ENCODE results near the gene RSRP1. TPM values are rescaled to one million over a fixed set of nuclear protein-coding genes. Genes with fewer than 3 reads are reported as not detected.

The RSRP1 gene
- total and polyA plus RNA-seq, 2 donors (not counting 3 experiments of a cell fraction or from before 2014, with no cell fraction given): 50.5 to 99.4 TPM

DNA sequence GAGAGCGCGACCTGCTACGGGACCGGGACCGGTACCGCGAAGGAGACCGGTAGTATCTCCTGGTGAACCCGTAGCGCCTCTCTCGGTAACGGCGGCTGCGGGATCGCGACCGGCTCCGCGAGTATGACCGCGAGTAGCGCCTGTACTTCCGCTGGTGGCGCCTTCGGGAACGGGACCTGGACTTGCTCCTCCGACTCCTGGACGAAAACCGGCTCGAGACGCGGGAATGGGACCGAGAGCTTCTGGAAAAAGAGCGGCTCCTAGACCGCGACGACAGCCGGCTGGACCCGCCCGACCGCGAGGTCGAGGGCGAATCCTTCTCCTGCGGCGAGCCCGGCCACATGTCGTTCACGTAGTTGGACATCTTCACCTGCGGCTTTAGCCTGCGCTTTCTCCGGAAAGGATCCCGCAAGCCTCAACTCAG lies 642 bp downstream of the RSRP1 start:
- POLR2A ChIA-PET: interaction anchor here (1.4 kb wide), 3 partner anchors 7 to 41 kb away, joined by 3 to 28 read pairs (median 5); partner anchors contain the start of gene SYF2
- intact Hi-C loops (cut with micrococcal nuclease) (loop anchor here (1.0 to 5.0 kb wide), 5 partner anchors 7 to 276 kb away; partner anchors contain the start of genes SYF2 and TMEM50A), dilution Hi-C loops (cut with MboI; ENCODE audit: extremely low pct_ligation_motif_present, low sequenced_read_pairs) (no loop called here)
- H3K27ac ChIP-seq (ENCODE audit: insufficient read depth, low read depth, low read length): peak overlapping the region; percentile 89
- H3K4me1 ChIP-seq (ENCODE audit: control insufficient read depth, extremely low read depth, insufficient read depth, low read length): peaks cover 20% of the 10 kb centered on the region
- peaks cover 7 to 24% of the 10 kb centered on the region in 2 experiments for H3K36me3 ChIP-seq (ENCODE audit: control insufficient read depth in 2 of 2, extremely low read depth in 1 of 2, insufficient read depth in 2 of 2, low read length in 2 of 2)
- DNase-seq (ENCODE audit: low read depth, low spot score) (no peak), FAIRE-seq (no peak)
- peak overlapping the region; percentile 98 for H3K9ac ChIP-seq (replicated peaks; ENCODE audit: extremely low read depth, insufficient read depth, low read length)
- H3K9me3 ChIP-seq (replicated peaks; ENCODE audit: control insufficient read depth, insufficient read depth, low read length): no peaks in the 10 kb centered on the region
- peaks cover 38% of the 10 kb centered on the region for H3K79me2 ChIP-seq (ENCODE audit: control insufficient read depth, insufficient read depth, low read length)
- TF ChIP-seq, protein P1, sequence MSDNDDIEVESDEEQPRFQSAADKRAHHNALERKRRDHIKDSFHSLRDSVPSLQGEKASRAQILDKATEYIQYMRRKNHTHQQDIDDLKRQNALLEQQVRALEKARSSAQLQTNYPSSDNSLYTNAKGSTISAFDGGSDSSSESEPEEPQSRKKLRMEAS (IDR thresholded peaks at IDR 0.05; ENCODE audit: insufficient read depth, insufficient read length): no peak
- no peak for TF ChIP-seq POLR2AphosphoS5 (IDR thresholded peaks at IDR 0.05; ENCODE audit: insufficient read depth, low read depth, low read length)
- H3K27me3 ChIP-seq (ENCODE audit: control insufficient read depth in 2 of 2, insufficient read depth in 2 of 2, low read length in 2 of 2): no peaks in the 10 kb centered on the region
- CTCF ChIA-PET: interaction anchor here (1.2 kb wide), 1 partner anchor 14 kb away, joined by 8 read pairs; the partner anchor contains the start of gene SYF2
- H4K20me1 ChIP-seq (replicated peaks; ENCODE audit: control insufficient read depth, extremely low read depth, insufficient read depth, low read length): peaks cover 15% of the 10 kb centered on the region
- BruUV-seq (replicated peaks): no TSS peak
- H3K4me2 ChIP-seq (ENCODE audit: insufficient read depth, low read length): peak overlapping the region; percentile 86
- no peak overlapping the region for H2AFZ ChIP-seq (ENCODE audit: low read depth, low read length)
- H3K4me3 ChIP-seq (replicated peaks in 1 of 3; ENCODE audit: insufficient read depth in 1 of 3, low read depth in 1 of 3, low read length in 3 of 3): peak overlapping the region; percentile 68 to 97 (median 86)
- no peaks in the 10 kb centered on the region for H3K9me1 ChIP-seq (replicated peaks; ENCODE audit: control insufficient read depth, extremely low read depth, insufficient read depth, low read length)

DNA sequence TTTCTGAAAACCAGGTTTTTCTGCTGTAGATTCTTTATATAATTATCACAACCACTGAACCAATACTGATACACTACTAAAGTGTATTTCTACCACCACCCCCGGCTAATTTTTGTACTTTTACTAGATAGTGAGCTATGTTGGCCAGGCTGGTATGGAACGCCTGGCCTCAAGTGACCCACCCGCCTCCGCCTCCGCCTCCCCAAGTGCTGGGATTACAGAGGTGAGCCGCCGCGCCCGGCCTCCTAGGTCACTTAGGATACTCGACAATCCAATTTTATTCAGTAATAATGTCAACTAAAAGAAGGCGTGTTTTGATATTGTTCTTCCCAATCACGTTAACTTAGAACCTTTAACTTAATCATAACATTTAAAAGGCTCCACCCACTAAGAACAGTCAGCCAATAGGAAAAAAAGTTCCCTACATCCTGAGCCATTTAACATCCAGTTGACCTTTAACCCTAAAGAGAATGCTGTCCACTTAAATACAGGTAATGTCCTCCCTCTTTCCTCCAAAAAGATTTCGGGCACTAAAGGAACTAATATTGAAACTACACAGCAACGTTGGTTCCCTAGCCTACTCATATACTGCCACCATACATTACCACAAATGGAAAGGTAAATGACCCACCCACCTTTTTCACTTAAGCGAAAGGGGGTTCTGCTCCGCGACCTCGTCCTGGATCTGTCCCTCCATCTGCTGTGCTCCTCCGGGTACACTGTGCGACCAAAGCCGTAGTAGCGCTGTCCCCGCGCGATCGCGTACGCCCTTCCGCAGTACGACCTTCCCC lies 1.2 kb downstream of the RSRP1 start:
- peak; percentile 40 for DNase-seq (ENCODE audit: low read depth, low spot score)
- TF ChIP-seq POLR2AphosphoS5 (IDR thresholded peaks at IDR 0.05; ENCODE audit: insufficient read depth, low read depth, low read length): no peak
- TF ChIP-seq, protein P2, sequence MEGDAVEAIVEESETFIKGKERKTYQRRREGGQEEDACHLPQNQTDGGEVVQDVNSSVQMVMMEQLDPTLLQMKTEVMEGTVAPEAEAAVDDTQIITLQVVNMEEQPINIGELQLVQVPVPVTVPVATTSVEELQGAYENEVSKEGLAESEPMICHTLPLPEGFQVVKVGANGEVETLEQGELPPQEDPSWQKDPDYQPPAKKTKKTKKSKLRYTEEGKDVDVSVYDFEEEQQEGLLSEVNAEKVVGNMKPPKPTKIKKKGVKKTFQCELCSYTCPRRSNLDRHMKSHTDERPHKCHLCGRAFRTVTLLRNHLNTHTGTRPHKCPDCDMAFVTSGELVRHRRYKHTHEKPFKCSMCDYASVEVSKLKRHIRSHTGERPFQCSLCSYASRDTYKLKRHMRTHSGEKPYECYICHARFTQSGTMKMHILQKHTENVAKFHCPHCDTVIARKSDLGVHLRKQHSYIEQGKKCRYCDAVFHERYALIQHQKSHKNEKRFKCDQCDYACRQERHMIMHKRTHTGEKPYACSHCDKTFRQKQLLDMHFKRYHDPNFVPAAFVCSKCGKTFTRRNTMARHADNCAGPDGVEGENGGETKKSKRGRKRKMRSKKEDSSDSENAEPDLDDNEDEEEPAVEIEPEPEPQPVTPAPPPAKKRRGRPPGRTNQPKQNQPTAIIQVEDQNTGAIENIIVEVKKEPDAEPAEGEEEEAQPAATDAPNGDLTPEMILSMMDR (IDR thresholded peaks at IDR 0.05; ENCODE audit: extremely low read depth in 1 of 2, insufficient read depth in 1 of 2, low read depth in 1 of 2, low read length in 2 of 2): no peak
- TF ChIP-seq MYC (IDR thresholded peaks at IDR 0.05; ENCODE audit: low read depth, low read length): no peak
- no peak for TF ChIP-seq POLR2A (IDR thresholded peaks at IDR 0.05; ENCODE audit: low read depth, low read length)
- TF ChIP-seq GATA2 (IDR thresholded peaks at IDR 0.05; ENCODE audit: insufficient read depth, insufficient read length, low read depth, low read length): no peak
- no peak for TF ChIP-seq FOS (IDR thresholded peaks at IDR 0.05; ENCODE audit: borderline replicate concordance, insufficient read depth, low read length)
- no peak for TF ChIP-seq EZH2 (IDR thresholded peaks at IDR 0.05; ENCODE audit: borderline replicate concordance, low read depth, low read length, severe bottlenecking)
- TF ChIP-seq, protein P1 (IDR thresholded peaks at IDR 0.05; ENCODE audit: insufficient read depth, insufficient read length): no peak
- no peak for TF ChIP-seq JUN (IDR thresholded peaks at IDR 0.05; ENCODE audit: borderline replicate concordance, insufficient read depth, insufficient read length, low read depth)

More for the DNA sequence above, 1.2 kb downstream of the RSRP1 start:
- H3K9ac ChIP-seq (replicated peaks; ENCODE audit: extremely low read depth, insufficient read depth, low read length): peak overlapping the region; percentile 98
- H3K36me3 ChIP-seq (ENCODE audit: control insufficient read depth in 2 of 2, extremely low read depth in 1 of 2, insufficient read depth in 2 of 2, low read length in 2 of 2): peaks cover 7 to 24% of the 10 kb centered on the region in 2 experiments
- H3K27ac ChIP-seq (ENCODE audit: insufficient read depth, low read depth, low read length): peak overlapping the region; percentile 89
- peaks cover 38% of the 10 kb centered on the region for H3K79me2 ChIP-seq (ENCODE audit: control insufficient read depth, insufficient read depth, low read length)
- no peak for FAIRE-seq
- peaks cover 20% of the 10 kb centered on the region for H3K4me1 ChIP-seq (ENCODE audit: control insufficient read depth, extremely low read depth, insufficient read depth, low read length)
- ChIA-PET CTCF (no interaction called here), POLR2A (no interaction called here)
- no peak overlapping the region for H2AFZ ChIP-seq (ENCODE audit: low read depth, low read length)
- peak overlapping the region; percentile 68 to 97 (median 86) for H3K4me3 ChIP-seq (replicated peaks in 1 of 3; ENCODE audit: insufficient read depth in 1 of 3, low read depth in 1 of 3, low read length in 3 of 3)
- H4K20me1 ChIP-seq (replicated peaks; ENCODE audit: control insufficient read depth, extremely low read depth, insufficient read depth, low read length): peaks cover 15% of the 10 kb centered on the region
- intact Hi-C loops (cut with micrococcal nuclease): loop anchor here (5.0 kb wide), 3 partner anchors 91 to 276 kb away; partner anchors contain the start of gene TMEM50A
- H3K4me2 ChIP-seq (ENCODE audit: insufficient read depth, low read length): peak overlapping the region; percentile 86
- no peaks in the 10 kb centered on the region for H3K9me1 ChIP-seq (replicated peaks; ENCODE audit: control insufficient read depth, extremely low read depth, insufficient read depth, low read length)
- dilution Hi-C loops (cut with MboI; ENCODE audit: extremely low pct_ligation_motif_present, low sequenced_read_pairs): no loop called here
- BruUV-seq (replicated peaks): no TSS peak
- H3K9me3 ChIP-seq (replicated peaks; ENCODE audit: control insufficient read depth, insufficient read depth, low read length): no peaks in the 10 kb centered on the region
- no peaks in the 10 kb centered on the region for H3K27me3 ChIP-seq (ENCODE audit: control insufficient read depth in 2 of 2, insufficient read depth in 2 of 2, low read length in 2 of 2)

Data from endothelial cell of umbilical vein (primary cell).